ENCODE data around the gene ZNF592. TPM values are rescaled to one million over a fixed set of nuclear protein-coding genes. Genes with fewer than 3 reads are reported as not detected.
A peak's percentile ranks its signal among the peaks of the same experiment; 100 is the strongest.

Gene ZNF592
- 29.9 and 30.9 TPM in 2 replicates for total RNA-seq

- H3K9me3 Mint-ChIP-seq: no peaks in the 10 kb centered on the region
- DNase-seq (ENCODE audit: low spot score): peak; percentile 75
- intact Hi-C loops (cut with micrococcal nuclease): loop anchor here (1.0 to 10.0 kb wide), 4 partner anchors 12 to 236 kb away; partner anchors contain the start of genes PDE8A and SEC11A
- H3K4me1 Mint-ChIP-seq (ENCODE audit: low read depth): peaks cover 56% of the 10 kb centered on the region
- H3K4me3 Mint-ChIP-seq: peak within 1 kb of the TSS; percentile 91
- no peaks in the 10 kb centered on the region for H3K27me3 Mint-ChIP-seq (ENCODE audit: insufficient read depth)
- peaks cover 20% of the 10 kb centered on the region for H3K36me3 Mint-ChIP-seq (ENCODE audit: low read depth)
- H3K27ac Mint-ChIP-seq: peak within 1 kb of the TSS; percentile 95
Observed at GRCh38 chr15:84748274-84749110, at the start of gene ZNF592. TSS of gene ZNF592 (plus strand) at chr15:84748592. CDS start at chr15:84782676, 34,084 bp downstream.

- Mint-ChIP-seq H3K27me3 (ENCODE audit: insufficient read depth) (no peaks in the 10 kb centered on the region), H3K4me1 (ENCODE audit: low read depth) (peaks cover 55% of the 10 kb centered on the region), H3K36me3 (ENCODE audit: low read depth) (peaks cover 12% of the 10 kb centered on the region), H3K9me3 (no peaks in the 10 kb centered on the region), H3K27ac (peak overlapping the region; percentile 73), H3K4me3 (peak overlapping the region; percentile 37)
- no peak for DNase-seq (ENCODE audit: low spot score)
- intact Hi-C loops (cut with micrococcal nuclease): no loop called here
Observed at GRCh38 chr15:84699538-84700191, 48.7 kb upstream of the ZNF592 start.

- peaks cover 51% of the 10 kb centered on the region for H3K4me1 Mint-ChIP-seq (ENCODE audit: low read depth)
- peaks cover 15% of the 10 kb centered on the region for H3K36me3 Mint-ChIP-seq (ENCODE audit: low read depth)
- intact Hi-C loops (cut with micrococcal nuclease): no loop called here
- DNase-seq (ENCODE audit: low spot score): no peak
- no peaks in the 10 kb centered on the region for H3K27me3 Mint-ChIP-seq (ENCODE audit: insufficient read depth)
- no peaks in the 10 kb centered on the region for H3K9me3 Mint-ChIP-seq
- no peak overlapping the region for H3K27ac Mint-ChIP-seq
- no peak overlapping the region for H3K4me3 Mint-ChIP-seq
Observed at GRCh38 chr15:84702961-84703482, 45.4 kb upstream of the ZNF592 start.

GRCh38 chr15:84703808-84704207 lies 44.6 kb upstream of the ZNF592 start:
- Mint-ChIP-seq H3K9me3 (no peaks in the 10 kb centered on the region), H3K4me3 (no peak overlapping the region), H3K4me1 (ENCODE audit: low read depth) (peaks cover 48% of the 10 kb centered on the region), H3K36me3 (ENCODE audit: low read depth) (peaks cover 17% of the 10 kb centered on the region), H3K27me3 (ENCODE audit: insufficient read depth) (no peaks in the 10 kb centered on the region), H3K27ac (no peak overlapping the region)
- no peak for DNase-seq (ENCODE audit: low spot score)
- intact Hi-C loops (cut with micrococcal nuclease): no loop called here

GRCh38 chr15:84714372-84714771 lies 34.0 kb upstream of the ZNF592 start:
- DNase-seq (ENCODE audit: low spot score): no peak
- H3K9me3 Mint-ChIP-seq: no peaks in the 10 kb centered on the region
- H3K4me1 Mint-ChIP-seq (ENCODE audit: low read depth): peaks cover 56% of the 10 kb centered on the region
- H3K27me3 Mint-ChIP-seq (ENCODE audit: insufficient read depth): no peaks in the 10 kb centered on the region
- peaks cover 13% of the 10 kb centered on the region for H3K36me3 Mint-ChIP-seq (ENCODE audit: low read depth)
- intact Hi-C loops (cut with micrococcal nuclease): no loop called here
- H3K27ac Mint-ChIP-seq: no peak overlapping the region
- peak overlapping the region; percentile 94 for H3K4me3 Mint-ChIP-seq

- H3K36me3 Mint-ChIP-seq (ENCODE audit: low read depth): peaks cover 13% of the 10 kb centered on the region
- H3K27me3 Mint-ChIP-seq (ENCODE audit: insufficient read depth): no peaks in the 10 kb centered on the region
- peak overlapping the region; percentile 96 for H3K27ac Mint-ChIP-seq
- intact Hi-C loops (cut with micrococcal nuclease): loop anchor here (1.0 kb wide), 1 partner anchor 57 kb away; the partner anchor contains the start of gene NMB
- peaks cover 56% of the 10 kb centered on the region for H3K4me1 Mint-ChIP-seq (ENCODE audit: low read depth)
- no peak for DNase-seq (ENCODE audit: low spot score)
- peak overlapping the region; percentile 94 for H3K4me3 Mint-ChIP-seq
- H3K9me3 Mint-ChIP-seq: no peaks in the 10 kb centered on the region
Observed at GRCh38 chr15:84714821-84715220, 33.6 kb upstream of the ZNF592 start.

GRCh38 chr15:84715441-84716035 lies 32.9 kb upstream of the ZNF592 start:
- Mint-ChIP-seq H3K36me3 (ENCODE audit: low read depth) (peaks cover 11% of the 10 kb centered on the region), H3K9me3 (no peaks in the 10 kb centered on the region), H3K4me3 (peak overlapping the region; percentile 94), H3K4me1 (ENCODE audit: low read depth) (peaks cover 56% of the 10 kb centered on the region), H3K27ac (peak overlapping the region; percentile 96), H3K27me3 (ENCODE audit: insufficient read depth) (no peaks in the 10 kb centered on the region)
- intact Hi-C loops (cut with micrococcal nuclease): loop anchor here (1.0 to 2.0 kb wide), 10 partner anchors 20 to 265 kb away; partner anchors contain the start of genes NMB, PDE8A and WDR73
- DNase-seq (ENCODE audit: low spot score): peak; percentile 31

GRCh38 chr15:84716036-84716732 lies 32.2 kb upstream of the ZNF592 start, which contains the start of gene SEC11A:
TSS of gene SEC11A (minus strand) at chr15:84716139. CDS start at chr15:84716075, 64 bp downstream.
- intact Hi-C loops (cut with micrococcal nuclease): loop anchor here (1.0 to 2.0 kb wide), 9 partner anchors 19 to 265 kb away; partner anchors contain the start of genes PDE8A and WDR73
- Mint-ChIP-seq H3K4me1 (ENCODE audit: low read depth) (peaks cover 59% of the 10 kb centered on the region), H3K27ac (peak within 1 kb of the TSS; percentile 96), H3K36me3 (ENCODE audit: low read depth) (peaks cover 11% of the 10 kb centered on the region), H3K4me3 (peak within 1 kb of the TSS; percentile 94), H3K9me3 (no peaks in the 10 kb centered on the region), H3K27me3 (ENCODE audit: insufficient read depth) (no peaks in the 10 kb centered on the region)
- peak; percentile 91 for DNase-seq (ENCODE audit: low spot score)

- Mint-ChIP-seq H3K4me3 (peak overlapping the region; percentile 41), H3K9me3 (no peaks in the 10 kb centered on the region), H3K4me1 (ENCODE audit: low read depth) (peaks cover 44% of the 10 kb centered on the region), H3K36me3 (ENCODE audit: low read depth) (peaks cover 1% of the 10 kb centered on the region), H3K27ac (peak overlapping the region; percentile 45), H3K27me3 (ENCODE audit: insufficient read depth) (no peaks in the 10 kb centered on the region)
- no peak for DNase-seq (ENCODE audit: low spot score)
- intact Hi-C loops (cut with micrococcal nuclease): no loop called here
Observed at GRCh38 chr15:84721371-84721770, 27.0 kb upstream of the ZNF592 start.

GRCh38 chr15:84722628-84723027 lies 25.8 kb upstream of the ZNF592 start:
- DNase-seq (ENCODE audit: low spot score): no peak
- no peak overlapping the region for H3K4me3 Mint-ChIP-seq
- H3K9me3 Mint-ChIP-seq: no peaks in the 10 kb centered on the region
- no peak overlapping the region for H3K27ac Mint-ChIP-seq
- intact Hi-C loops (cut with micrococcal nuclease): no loop called here
- peaks cover 1% of the 10 kb centered on the region for H3K36me3 Mint-ChIP-seq (ENCODE audit: low read depth)
- H3K27me3 Mint-ChIP-seq (ENCODE audit: insufficient read depth): no peaks in the 10 kb centered on the region
- H3K4me1 Mint-ChIP-seq (ENCODE audit: low read depth): peaks cover 34% of the 10 kb centered on the region

GRCh38 chr15:84725001-84725491 lies 23.3 kb upstream of the ZNF592 start:
- intact Hi-C loops (cut with micrococcal nuclease): no loop called here

GRCh38 chr15:84727429-84727828 lies 21.0 kb upstream of the ZNF592 start:
- Mint-ChIP-seq H3K9me3 (no peaks in the 10 kb centered on the region), H3K36me3 (ENCODE audit: low read depth) (peaks cover 1% of the 10 kb centered on the region), H3K4me1 (ENCODE audit: low read depth) (peaks cover 17% of the 10 kb centered on the region), H3K27me3 (ENCODE audit: insufficient read depth) (no peaks in the 10 kb centered on the region), H3K27ac (no peak overlapping the region), H3K4me3 (no peak overlapping the region)
- DNase-seq (ENCODE audit: low spot score): no peak
- intact Hi-C loops (cut with micrococcal nuclease): no loop called here

More at GRCh38 chr15:84725001-84725491, 23.3 kb upstream of the ZNF592 start:
- Mint-ChIP-seq H3K27ac (peak overlapping the region; percentile 92), H3K27me3 (ENCODE audit: insufficient read depth) (no peaks in the 10 kb centered on the region), H3K36me3 (ENCODE audit: low read depth) (peaks cover 1% of the 10 kb centered on the region), H3K9me3 (no peaks in the 10 kb centered on the region), H3K4me3 (peak overlapping the region; percentile 67), H3K4me1 (ENCODE audit: low read depth) (peaks cover 27% of the 10 kb centered on the region)
- no peak for DNase-seq (ENCODE audit: low spot score)
